ENCODE measurements around the gene SEMA4G. TPM values are rescaled to one million over a fixed set of nuclear protein-coding genes. Genes with fewer than 3 reads are reported as not detected.

SEMA4G gene
- total and polyA plus RNA-seq, 2 of the 13 experiments (the other 11 are each of a cell fraction or from before 2014, with no cell fraction given), result 46.2 to 207 TPM

DNA sequence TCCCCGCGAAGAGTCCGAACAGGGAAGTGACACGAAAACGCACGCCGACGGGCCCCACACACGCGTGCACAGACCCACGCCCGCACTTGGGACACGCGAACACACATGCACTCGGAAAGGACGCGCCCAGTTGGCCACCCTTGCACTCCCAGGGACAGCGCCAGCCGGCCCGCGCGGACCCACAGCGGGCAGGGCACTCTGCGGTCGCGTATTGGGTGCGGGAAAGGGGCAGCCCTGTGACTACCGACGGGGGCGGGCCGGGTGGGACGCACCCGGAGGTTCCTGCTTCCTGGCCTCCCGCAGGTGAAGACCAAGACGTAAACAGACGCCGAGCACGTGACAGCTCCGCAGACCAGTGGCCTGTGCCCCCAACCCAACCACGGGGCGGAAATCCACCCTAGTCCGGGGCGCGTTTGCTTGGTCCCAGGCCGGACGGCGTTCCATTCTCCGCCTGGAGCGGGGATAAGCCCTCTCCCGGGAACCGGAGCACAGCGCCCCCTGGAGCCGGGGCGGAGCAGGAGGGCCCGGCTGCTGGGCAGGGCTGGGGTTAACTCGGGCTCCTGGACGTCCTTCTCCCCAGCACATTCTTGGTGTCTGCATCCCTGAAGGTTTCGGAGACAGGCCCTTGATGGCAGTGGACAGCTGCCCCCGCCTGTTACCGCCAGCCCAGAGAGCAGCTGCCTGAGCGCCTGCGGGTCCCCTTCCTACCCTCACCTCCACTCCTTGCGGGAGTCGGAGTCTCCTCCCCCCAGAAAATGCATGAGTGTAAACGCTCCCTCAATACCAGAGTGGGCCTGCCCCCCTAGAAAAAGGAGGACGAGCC lies 28.3 kb downstream of the SEMA4G start (continued):
- TF ChIP-seq ZBTB40 (IDR thresholded peaks at IDR 0.05) (no peak), ZBTB40 (CRISPR knock-in tag; IDR thresholded peaks at IDR 0.05) (no peak), JDP2 (CRISPR knock-in tag; IDR thresholded peaks at IDR 0.05; ENCODE audit: borderline replicate concordance) (no peak), PCBP1 (IDR thresholded peaks at IDR 0.05; ENCODE audit: borderline replicate concordance, low read depth, low read length) (0 out of 2 replicates have a peak, but pooled peaks have one; percentile 58), ZNF367 (CRISPR knock-in tag; IDR thresholded peaks at IDR 0.05; ENCODE audit: borderline replicate concordance) (no peak), ZSCAN30 (CRISPR knock-in tag; IDR thresholded peaks at IDR 0.05) (no peak), ZNF512 (CRISPR knock-in tag; IDR thresholded peaks at IDR 0.05) (no peak), PHF20 (CRISPR knock-in tag; IDR thresholded peaks at IDR 0.05) (peak; percentile 44), KLF15 (CRISPR knock-in tag; IDR thresholded peaks at IDR 0.05; ENCODE audit: borderline replicate concordance) (no peak), SMC3 (IDR thresholded peaks at IDR 0.05; ENCODE audit: low read length) (no peak)
- TF ChIP-seq, protein P1, sequence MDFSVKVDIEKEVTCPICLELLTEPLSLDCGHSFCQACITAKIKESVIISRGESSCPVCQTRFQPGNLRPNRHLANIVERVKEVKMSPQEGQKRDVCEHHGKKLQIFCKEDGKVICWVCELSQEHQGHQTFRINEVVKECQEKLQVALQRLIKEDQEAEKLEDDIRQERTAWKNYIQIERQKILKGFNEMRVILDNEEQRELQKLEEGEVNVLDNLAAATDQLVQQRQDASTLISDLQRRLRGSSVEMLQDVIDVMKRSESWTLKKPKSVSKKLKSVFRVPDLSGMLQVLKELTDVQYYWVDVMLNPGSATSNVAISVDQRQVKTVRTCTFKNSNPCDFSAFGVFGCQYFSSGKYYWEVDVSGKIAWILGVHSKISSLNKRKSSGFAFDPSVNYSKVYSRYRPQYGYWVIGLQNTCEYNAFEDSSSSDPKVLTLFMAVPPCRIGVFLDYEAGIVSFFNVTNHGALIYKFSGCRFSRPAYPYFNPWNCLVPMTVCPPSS (IDR thresholded peaks at IDR 0.05), result no peak
- TF ChIP-seq, protein P2, sequence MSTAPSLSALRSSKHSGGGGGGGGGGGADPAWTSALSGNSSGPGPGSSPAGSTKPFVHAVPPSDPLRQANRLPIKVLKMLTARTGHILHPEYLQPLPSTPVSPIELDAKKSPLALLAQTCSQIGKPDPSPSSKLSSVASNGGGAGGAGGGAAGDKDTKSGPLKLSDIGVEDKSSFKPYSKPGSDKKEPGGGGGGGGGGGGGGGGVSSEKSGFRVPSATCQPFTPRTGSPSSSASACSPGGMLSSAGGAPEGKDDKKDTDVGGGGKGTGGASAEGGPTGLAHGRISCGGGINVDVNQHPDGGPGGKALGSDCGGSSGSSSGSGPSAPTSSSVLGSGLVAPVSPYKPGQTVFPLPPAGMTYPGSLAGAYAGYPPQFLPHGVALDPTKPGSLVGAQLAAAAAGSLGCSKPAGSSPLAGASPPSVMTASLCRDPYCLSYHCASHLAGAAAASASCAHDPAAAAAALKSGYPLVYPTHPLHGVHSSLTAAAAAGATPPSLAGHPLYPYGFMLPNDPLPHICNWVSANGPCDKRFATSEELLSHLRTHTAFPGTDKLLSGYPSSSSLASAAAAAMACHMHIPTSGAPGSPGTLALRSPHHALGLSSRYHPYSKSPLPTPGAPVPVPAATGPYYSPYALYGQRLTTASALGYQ (CRISPR knock-in tag; IDR thresholded peaks at IDR 0.05), result 0 out of 2 replicates have a peak, but pooled peaks have one; percentile 54
